ENCODE data around the gene GLIS1.

DNA sequence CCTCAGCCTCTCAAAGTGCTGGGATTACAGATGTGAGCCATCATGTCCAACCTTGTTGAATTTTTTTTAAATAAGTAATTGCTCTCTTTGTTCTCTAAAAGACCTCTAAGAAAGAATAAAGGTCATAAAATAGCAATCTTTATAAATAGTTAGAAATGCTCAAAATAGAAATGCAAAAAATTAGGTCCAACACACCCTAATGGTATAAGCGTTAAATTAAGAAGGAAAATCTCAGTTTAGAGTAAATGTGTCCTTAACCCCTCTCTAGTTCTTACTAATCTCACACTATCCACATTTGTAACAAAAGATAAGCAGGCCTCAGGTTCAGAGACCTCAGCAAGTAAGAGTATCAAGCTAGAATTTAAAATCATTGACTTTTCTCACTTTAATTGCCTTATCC, 38.3 kb upstream of the GLIS1 start:
- TF ChIP-seq, protein P1, sequence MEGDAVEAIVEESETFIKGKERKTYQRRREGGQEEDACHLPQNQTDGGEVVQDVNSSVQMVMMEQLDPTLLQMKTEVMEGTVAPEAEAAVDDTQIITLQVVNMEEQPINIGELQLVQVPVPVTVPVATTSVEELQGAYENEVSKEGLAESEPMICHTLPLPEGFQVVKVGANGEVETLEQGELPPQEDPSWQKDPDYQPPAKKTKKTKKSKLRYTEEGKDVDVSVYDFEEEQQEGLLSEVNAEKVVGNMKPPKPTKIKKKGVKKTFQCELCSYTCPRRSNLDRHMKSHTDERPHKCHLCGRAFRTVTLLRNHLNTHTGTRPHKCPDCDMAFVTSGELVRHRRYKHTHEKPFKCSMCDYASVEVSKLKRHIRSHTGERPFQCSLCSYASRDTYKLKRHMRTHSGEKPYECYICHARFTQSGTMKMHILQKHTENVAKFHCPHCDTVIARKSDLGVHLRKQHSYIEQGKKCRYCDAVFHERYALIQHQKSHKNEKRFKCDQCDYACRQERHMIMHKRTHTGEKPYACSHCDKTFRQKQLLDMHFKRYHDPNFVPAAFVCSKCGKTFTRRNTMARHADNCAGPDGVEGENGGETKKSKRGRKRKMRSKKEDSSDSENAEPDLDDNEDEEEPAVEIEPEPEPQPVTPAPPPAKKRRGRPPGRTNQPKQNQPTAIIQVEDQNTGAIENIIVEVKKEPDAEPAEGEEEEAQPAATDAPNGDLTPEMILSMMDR (conservative IDR thresholded peaks at IDR 0.05; ENCODE audit: low read length) = no peak
- no peak for TF ChIP-seq EZH2phosphoT487 (IDR thresholded peaks at IDR 0.05; ENCODE audit: borderline replicate concordance)
